NB4 (cell line): ENCODE data around the gene PYGM.

Experiments
- DNase-seq: peaks from one replicate; pipeline ENCODE4 v3.0.0; 2010; ENCODE audit warnings: low read depth
- H3K4me3 ChIP-seq: one replicate; pipeline ENCODE4 v1.5.1; 2011; ENCODE audit warnings: mild to moderate bottlenecking, low read depth, low read length, moderate library complexity
- CTCF ChIP-seq: IDR thresholded peaks from one replicate; pipeline ENCODE4 v1.5.1; 2012; ENCODE audit warnings: low read depth, low read length
- MYC ChIP-seq: IDR thresholded peaks from 2 replicates; pipeline ENCODE4 v1.6.1; 2011; ENCODE audit warnings: low read depth, low read length
- POLR2A ChIP-seq: IDR thresholded peaks from 2 replicates; pipeline ENCODE4 v1.6.1; 2011; ENCODE audit warnings: mild to moderate bottlenecking; ENCODE audit not compliant: insufficient read length; ENCODE audit errors: extremely low read depth
- TF ChIP-seq, protein P1 (sequence below): IDR thresholded peaks from 2 replicates; pipeline ENCODE4 v1.6.1; 2011; ENCODE audit warnings: low read depth, low read length

The PYGM gene

GRCh38 chr11:64722141-64723065 is 37.4 kb downstream of the PYGM start:
- H3K4me3 ChIP-seq, result no peak overlapping the region
- no peak for TF ChIP-seq POLR2A
- TF ChIP-seq, protein P1, sequence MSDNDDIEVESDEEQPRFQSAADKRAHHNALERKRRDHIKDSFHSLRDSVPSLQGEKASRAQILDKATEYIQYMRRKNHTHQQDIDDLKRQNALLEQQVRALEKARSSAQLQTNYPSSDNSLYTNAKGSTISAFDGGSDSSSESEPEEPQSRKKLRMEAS, result no peak
- no peak for TF ChIP-seq CTCF
- no peak for TF ChIP-seq MYC
- peak; percentile 32 for DNase-seq

DNA sequence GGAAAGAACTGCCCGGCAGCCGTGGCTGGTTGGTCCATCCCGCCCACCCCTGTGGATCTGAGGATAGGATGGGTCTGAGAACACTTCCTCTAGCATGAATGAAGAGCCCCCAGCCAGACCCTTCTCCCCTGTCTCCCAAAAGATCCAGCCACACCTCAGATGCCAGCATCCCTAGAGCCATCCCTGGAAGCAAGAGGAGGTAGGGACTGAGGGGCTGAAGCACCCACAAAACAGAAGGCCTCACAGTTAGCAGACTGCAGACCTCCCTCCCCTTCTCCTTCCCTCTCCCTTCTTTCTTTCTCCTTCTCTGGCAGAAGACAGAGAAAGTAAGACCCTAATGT is 38.4 kb downstream of the PYGM start:
- TF ChIP-seq CTCF (no peak), MYC (no peak), POLR2A (no peak)
- TF ChIP-seq, protein P1, result no peak
- no peak overlapping the region for H3K4me3 ChIP-seq
- no peak for DNase-seq

DNA sequence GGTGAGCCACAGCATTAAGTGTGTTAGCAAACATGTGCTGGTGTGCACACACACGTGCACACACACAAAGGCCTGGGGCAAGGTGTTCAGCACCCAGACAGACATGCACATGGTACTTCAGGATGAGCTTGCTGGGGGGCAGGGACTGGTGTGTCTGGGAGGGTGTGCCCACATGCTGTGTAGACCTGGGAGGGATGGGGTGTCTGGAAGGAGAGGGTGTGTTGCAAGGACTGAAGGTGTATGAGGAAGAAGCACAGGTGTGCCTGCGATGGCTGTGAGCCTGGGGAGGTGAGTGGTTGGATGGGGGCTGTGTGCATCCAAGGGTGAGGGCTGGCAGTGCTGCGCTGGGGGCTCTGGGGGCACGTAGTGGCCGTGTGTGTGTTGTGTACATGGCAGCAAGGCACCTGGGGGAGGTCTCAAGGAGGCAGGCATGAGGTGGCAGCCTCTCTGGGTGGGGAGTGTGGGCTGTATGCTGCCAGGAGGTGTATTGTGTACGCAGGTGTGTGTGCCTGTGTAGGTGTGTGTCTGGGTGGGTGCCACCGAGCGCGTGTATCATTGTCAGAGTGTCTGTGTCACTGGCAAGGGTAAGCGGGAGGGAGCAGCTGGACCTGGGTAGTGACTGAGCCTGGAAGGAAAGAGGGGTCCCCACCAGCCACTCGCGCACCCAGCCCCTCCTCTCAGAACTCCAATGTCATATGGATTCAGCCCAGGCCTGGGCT is 39.0 kb downstream of the PYGM start:
- TF ChIP-seq CTCF, result no peak
- TF ChIP-seq POLR2A, result no peak
- TF ChIP-seq, protein P1, result no peak
- no peak for TF ChIP-seq MYC
- DNase-seq, result no peak
- H3K4me3 ChIP-seq, result no peak overlapping the region

- no peak for DNase-seq
- H3K4me3 ChIP-seq, result no peak overlapping the region
- TF ChIP-seq, protein P1, result no peak
- TF ChIP-seq CTCF (no peak), POLR2A (no peak), MYC (no peak)
Measured at GRCh38 chr11:64720167-64720566, 39.6 kb downstream of the PYGM start.

DNA sequence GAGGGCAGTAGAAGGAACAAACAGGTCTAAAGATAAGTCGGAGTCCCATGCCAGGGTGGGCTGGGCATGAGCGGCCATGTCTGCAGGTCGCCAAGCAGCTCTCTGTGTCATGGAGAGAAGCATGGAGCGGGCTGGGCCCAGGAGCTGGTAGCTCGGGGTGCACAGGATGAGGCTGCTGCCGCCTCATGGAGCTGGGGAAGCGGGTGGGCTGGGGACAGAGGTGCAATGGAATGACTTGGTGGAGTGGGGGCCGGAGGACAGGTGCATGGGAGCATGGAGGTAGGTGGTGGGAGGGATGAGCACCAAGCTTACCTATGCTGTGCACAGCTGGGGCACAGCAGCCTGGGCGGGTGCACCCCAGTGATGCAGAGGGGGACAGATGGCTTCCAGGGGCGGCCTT is 40.4 kb downstream of the PYGM start:
- TF ChIP-seq, protein P1, result no peak
- TF ChIP-seq POLR2A, result no peak
- DNase-seq, result no peak
- H3K4me3 ChIP-seq, result no peak overlapping the region

- TF ChIP-seq CTCF (no peak), MYC (no peak), POLR2A (no peak)
- TF ChIP-seq, protein P1, result no peak
- DNase-seq, result no peak
- H3K4me3 ChIP-seq, result no peak overlapping the region
Measured at GRCh38 chr11:64718780-64719124, 41.0 kb downstream of the PYGM start.
